Thoracic aorta (tissue), 2 donors: ENCODE results near the gene NPAS1. TPM values are rescaled to one million over a fixed set of nuclear protein-coding genes. Genes with fewer than 3 reads are reported as not detected.
"Not testable (repeated sequence)": the region's sequence is repeated elsewhere in the genome, so short reads cannot be mapped to it uniquely, and the experiment has no call there.

Experiments used
- ATAC-seq: fragments of 150-250 bp; one replicate; pipeline ENCODE4 v1.8.0; 2017; ENCODE audit warnings: low read depth; ENCODE audit not compliant: insufficient number of reproducible peaks, low FRiP score
- DNase-seq: peaks from one replicate; pipeline ENCODE4 v3.0.0-alpha.2; 2020; ENCODE audit warnings: low spot score
- H3K27ac ChIP-seq, 2 donors: fragments of 200-600 bp; sonication (generic); 1 replicate in 1 of 2; 2 replicates in 1 of 2; pipeline ENCODE4 v1.5.1; 2016; ENCODE audit warnings: mild to moderate bottlenecking in 2 of 2, moderate library complexity in 2 of 2
- H3K27me3 ChIP-seq: fragments of 200-600 bp; sonication (generic); replicated peaks from 2 replicates; pipeline ENCODE4 v1.6.0; 2016; ENCODE audit warnings: mild to moderate bottlenecking; ENCODE audit not compliant: insufficient read depth
- H3K36me3 ChIP-seq: fragments of 200-600 bp; sonication (generic); one replicate; pipeline ENCODE4 v1.5.1; 2016
- H3K4me1 ChIP-seq, 2 donors: fragments of 200-600 bp; sonication (generic); 1 replicate in 1 of 2; 2 replicates in 1 of 2; pipeline versions ENCODE4 v1.5.1 to v1.6.0; 2016; ENCODE audit warnings: low read depth in 2 of 2, mild to moderate bottlenecking in 1 of 2; ENCODE audit not compliant: control insufficient read depth in 1 of 2
- H3K4me3 ChIP-seq: fragments of 200-600 bp; sonication (generic); 2 replicates; pipeline ENCODE4 v1.5.1; 2016; ENCODE audit warnings: mild to moderate bottlenecking
- H3K9me3 ChIP-seq: fragments of 200-600 bp; sonication (generic); 2 replicates; pipeline ENCODE4 v1.5.1; 2016
- CTCF ChIP-seq: fragments of 200-600 bp; sonication (generic); IDR thresholded peaks from one replicate; pipeline ENCODE4 v1.5.1; 2019; ENCODE audit warnings: antibody characterized with exemption
- total RNA-seq, 2 donors: library from RNA; depleted of rRNA; stranded (reverse); fragments of >200 nt; gene quantifications; one replicate each; pipeline versions ENCODE4 v1.1.0 to v1.2.3, GENCODE V29; 2016

The NPAS1 gene
- total RNA-seq, 2 donors from 2014 or later: 0.68 to 1.3 TPM

- H3K36me3 ChIP-seq: peaks cover 45% of the 10 kb centered on the region
- DNase-seq (no peak), ATAC-seq (no peak)
- no peak for TF ChIP-seq CTCF
- H3K4me3 ChIP-seq: no peak overlapping the region
- no peaks in the 10 kb centered on the region for H3K9me3 ChIP-seq
- H3K27ac ChIP-seq: no peak overlapping the region
- H3K27me3 ChIP-seq: no peaks in the 10 kb centered on the region
- H3K4me1 ChIP-seq: no peaks in the 10 kb centered on the region
These were observed 53.9 kb downstream of the NPAS1 start for GRCh38 chr19:47073574-47073973.

GRCh38 chr19:47074621-47075020 lies 55.0 kb downstream of the NPAS1 start:
- peaks cover 42% of the 10 kb centered on the region for H3K36me3 ChIP-seq
- ATAC-seq: no peak

GRCh38 chr19:47075179-47075810 lies 55.7 kb downstream of the NPAS1 start:
- TF ChIP-seq CTCF: no peak
- no peaks in the 10 kb centered on the region for H3K9me3 ChIP-seq
- ATAC-seq (no peak), DNase-seq (no peak)
- H3K36me3 ChIP-seq: peaks cover 36% of the 10 kb centered on the region
- peaks cover 3 to 5% of the 10 kb centered on the region in 2 donors for H3K4me1 ChIP-seq
- no peaks in the 10 kb centered on the region for H3K27me3 ChIP-seq
- no peak overlapping the region for H3K27ac ChIP-seq
- no peak overlapping the region for H3K4me3 ChIP-seq

More at GRCh38 chr19:47074621-47075020, 55.0 kb downstream of the NPAS1 start:
- no peak for TF ChIP-seq CTCF
- no peaks in the 10 kb centered on the region for H3K9me3 ChIP-seq
- no peaks in the 10 kb centered on the region for H3K27me3 ChIP-seq
- H3K4me1 ChIP-seq: peaks cover under 1 to 3% of the 10 kb centered on the region in 2 donors
- no peak overlapping the region for H3K27ac ChIP-seq
- H3K4me3 ChIP-seq: no peak overlapping the region
- no peak for DNase-seq

GRCh38 chr19:47075941-47076340 lies 56.3 kb downstream of the NPAS1 start:
- TF ChIP-seq CTCF: no peak
- ATAC-seq: no peak
- H3K36me3 ChIP-seq: peaks cover 32% of the 10 kb centered on the region

GRCh38 chr19:47078351-47078750 lies 58.7 kb downstream of the NPAS1 start:
- not testable (repeated sequence) for DNase-seq, H3K27ac ChIP-seq, ATAC-seq, H3K27me3 ChIP-seq, H3K4me3 ChIP-seq, H3K9me3 ChIP-seq, H3K4me1 ChIP-seq
- H3K36me3 ChIP-seq: peaks cover 26% of the 10 kb centered on the region

More at GRCh38 chr19:47075941-47076340, 56.3 kb downstream of the NPAS1 start:
- Histone ChIP-seq H3K9me3 (no peaks in the 10 kb centered on the region), H3K4me1 (peaks cover 3 to 5% of the 10 kb centered on the region in 2 donors), H3K27me3 (no peaks in the 10 kb centered on the region), H3K27ac (no peak overlapping the region), H3K4me3 (no peak overlapping the region)
- DNase-seq: no peak

GRCh38 chr19:47081095-47081494 lies 61.5 kb downstream of the NPAS1 start:
- ATAC-seq (no peak), DNase-seq (no peak)
- Histone ChIP-seq H3K27me3 (no peaks in the 10 kb centered on the region), H3K27ac (peak overlapping the region; percentile 74 to 80), H3K4me3 (no peak overlapping the region), H3K36me3 (peaks cover 50% of the 10 kb centered on the region), H3K9me3 (no peaks in the 10 kb centered on the region), H3K4me1 (peaks cover 3 to 5% of the 10 kb centered on the region in 2 donors)
- no peak for TF ChIP-seq CTCF
